Measurements from ENCODE around the gene CYP2A7.
"Not testable (repeated sequence)": the region's sequence is repeated elsewhere in the genome, so short reads cannot be mapped to it uniquely, and the experiment has no call there.

The CYP2A7 gene, protein sequence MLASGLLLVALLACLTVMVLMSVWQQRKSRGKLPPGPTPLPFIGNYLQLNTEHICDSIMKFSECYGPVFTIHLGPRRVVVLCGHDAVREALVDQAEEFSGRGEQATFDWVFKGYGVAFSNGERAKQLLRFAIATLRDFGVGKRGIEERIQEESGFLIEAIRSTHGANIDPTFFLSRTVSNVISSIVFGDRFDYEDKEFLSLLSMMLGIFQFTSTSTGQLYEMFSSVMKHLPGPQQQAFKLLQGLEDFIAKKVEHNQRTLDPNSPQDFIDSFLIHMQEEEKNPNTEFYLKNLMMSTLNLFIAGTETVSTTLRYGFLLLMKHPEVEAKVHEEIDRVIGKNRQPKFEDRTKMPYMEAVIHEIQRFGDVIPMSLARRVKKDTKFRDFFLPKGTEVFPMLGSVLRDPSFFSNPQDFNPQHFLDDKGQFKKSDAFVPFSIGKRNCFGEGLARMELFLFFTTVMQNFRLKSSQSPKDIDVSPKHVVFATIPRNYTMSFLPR
- 0 reads per million in 2 donors for total RNA-seq

DNA sequence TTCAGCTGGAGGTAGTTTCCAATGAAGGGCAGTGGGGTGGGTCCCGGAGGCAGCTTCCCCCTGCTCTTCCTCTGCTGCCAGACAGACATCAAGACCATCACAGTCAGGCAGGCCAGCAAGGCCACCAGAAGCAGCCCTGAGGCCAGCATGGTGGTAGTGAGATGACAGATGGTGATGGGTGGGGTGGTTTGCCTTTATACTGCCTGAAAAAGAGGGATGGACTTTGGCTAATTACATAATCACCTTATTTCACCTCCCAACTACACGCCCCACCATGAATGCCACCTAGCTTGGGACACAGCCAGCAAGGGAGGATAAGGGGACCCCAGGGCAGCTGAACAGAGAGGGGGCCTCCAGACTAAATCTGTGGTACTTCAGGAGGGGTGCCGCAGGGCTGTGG, at the start of gene CYP2A7:
CYP2A7 (minus strand) TSS at position 170 of the 400 bp plus-strand sequence; CDS start at position 149, 21 bp downstream.
- not testable (repeated sequence) for DNase-seq

DNA sequence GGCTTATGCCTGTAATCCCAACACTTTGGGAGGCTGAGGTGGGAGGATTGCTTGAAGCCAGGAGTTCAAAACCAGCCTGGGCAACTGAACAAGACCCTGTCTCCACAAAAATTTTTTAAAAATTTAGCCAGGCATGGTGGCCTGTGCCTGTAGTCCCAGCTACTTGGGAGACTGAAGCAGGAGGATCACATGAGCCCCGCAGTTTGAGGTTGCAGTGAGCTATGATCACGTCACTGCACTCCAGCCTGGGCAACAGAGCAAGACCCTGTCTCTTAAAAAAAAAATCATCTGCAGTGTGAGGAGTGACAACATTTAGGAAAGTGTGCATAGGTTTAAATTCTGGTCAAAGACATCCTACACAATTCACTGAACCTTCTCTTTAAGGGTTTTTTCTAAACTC, 48.8 kb upstream of the CYP2A7 start:
- DNase-seq: not testable (repeated sequence)

DNA sequence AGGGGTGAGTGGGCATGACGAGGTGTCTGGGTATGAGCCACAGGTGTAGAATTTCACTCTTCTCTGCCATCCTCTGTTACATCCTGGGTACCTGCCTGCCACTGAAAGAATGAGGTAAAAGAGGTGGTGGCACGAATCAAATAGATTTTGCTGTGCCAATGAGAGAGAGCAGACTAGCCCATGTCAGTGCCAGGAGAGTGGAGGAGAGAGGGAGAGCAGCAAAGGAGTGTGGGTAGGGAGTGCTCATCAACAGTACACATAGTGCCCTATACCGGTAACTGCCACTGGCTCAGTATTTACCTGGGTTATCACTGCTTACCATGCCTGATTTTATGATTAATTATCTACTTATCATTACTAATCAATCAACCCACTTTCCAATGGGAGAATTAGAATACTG, 47.9 kb upstream of the CYP2A7 start:
- not testable (repeated sequence) for DNase-seq

DNA sequence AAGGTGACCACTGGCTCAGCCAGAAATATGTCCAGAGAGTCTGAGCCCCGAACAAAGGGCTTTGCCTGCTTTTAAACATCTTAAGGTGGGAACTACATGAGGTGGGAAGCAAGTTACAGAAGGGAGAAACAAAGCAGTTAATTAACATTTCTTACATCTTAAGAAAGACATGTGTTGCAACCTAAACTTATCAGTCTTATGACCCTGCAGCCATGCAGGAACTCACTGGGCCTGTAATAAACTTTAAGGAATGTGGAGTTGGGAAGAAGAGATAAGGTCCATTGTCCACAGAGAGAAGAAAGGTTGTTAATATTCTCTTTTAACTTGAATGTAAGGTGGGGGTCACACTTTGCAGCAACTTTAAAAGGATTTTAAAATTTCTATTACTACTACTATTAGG, 46.8 kb upstream of the CYP2A7 start:
- no peak for DNase-seq

DNA sequence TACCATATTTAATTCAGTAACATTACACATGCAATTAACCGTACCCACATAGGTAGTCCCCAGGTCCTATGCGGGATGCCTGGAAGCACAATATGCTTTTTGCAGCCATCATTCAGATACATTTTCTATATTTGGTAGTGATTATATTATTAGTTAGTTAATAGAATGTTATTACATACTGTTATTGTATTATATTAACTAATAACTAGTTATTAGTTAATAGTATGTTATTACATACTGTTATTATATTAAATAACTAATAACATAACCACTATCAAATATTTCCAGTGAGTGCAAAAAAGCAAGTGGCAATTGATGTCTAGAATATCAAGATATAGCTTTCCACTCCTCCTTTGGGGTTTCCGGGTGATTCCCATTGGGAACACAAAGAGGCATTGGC, 45.5 kb upstream of the CYP2A7 start:
- DNase-seq: no peak

DNA sequence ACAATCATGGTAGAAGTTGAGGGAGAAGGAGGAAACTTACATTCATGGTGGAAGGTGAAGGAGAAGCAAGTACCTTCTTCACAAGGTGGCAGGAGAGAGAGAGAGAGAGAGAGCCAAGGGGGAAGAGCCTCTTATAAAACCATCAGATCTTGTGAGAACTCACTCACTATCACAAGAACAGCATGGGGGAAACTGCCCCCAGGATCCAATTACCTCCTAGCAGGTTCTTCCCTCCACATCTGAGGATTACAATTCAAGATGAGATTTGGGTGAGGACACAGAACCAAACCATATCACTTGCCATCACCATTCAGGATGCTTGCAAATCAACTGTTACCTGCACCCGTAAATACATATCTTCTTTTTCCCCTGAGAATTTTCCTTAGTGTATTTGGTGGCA, 44.2 kb upstream of the CYP2A7 start:
- not testable (repeated sequence) for DNase-seq

DNA sequence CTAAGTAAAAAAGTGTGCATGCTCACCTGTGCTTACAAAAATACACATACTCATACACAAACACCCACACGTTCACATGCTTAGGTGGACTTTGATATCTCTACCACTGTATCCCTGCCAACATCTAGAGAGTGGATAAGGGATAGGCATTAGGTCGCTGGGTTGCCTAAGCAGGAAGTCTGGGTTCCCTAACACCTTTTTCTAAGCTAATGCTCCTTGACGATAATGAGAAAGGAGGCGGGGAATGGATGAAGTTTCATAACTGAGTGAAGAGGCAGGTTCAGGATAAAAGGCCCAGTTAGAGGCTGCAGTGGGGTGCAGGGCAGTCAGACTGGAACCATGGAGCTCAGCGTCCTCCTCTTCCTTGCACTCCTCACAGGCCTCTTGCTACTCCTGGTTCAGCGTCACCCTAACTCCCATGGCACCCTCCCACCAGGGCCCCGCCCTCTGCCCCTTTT, 41.9 kb upstream of the CYP2A7 start:
- DNase-seq: no peak

DNA sequence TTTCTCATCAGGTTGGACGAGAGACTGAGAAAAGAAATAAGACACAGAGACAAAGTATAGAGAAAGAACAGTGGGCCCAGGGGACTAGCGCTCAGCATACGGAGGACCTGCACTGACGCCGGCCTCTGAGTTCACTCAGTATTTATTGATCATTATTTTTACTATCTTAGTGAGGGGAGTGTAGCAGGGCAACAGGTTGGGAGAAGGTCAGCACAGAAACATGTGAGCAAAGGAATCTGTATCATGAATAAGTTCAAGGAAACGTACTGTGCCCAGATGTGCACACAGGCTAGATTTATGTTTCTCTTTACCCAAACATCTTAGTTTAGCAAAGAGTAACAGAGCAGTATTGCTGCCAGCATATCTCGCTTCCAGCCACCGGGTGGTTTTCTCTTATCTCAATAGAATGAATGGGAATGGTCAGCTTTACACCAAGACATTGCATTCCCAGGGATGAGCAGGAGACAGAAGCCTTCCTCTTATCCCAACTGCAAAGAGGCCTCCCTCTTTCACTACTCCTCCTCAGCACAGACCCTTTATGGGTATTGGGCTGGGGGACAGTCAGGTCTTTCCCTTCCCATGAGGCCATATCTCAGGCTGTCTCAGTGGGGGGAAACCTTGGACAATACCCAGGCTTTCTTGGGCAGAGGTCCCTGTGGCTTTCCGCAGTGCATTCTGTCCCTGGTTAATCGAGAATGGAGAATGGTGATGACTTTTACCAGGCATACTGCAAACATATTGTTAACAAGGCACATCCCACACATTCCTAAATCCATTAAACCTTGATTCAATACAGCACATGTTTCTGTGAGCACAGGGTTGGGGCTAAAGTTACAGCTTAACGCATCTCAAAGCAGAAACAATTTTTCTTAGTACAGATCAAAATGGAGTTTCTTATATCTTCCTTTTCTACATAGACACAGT, 40.5 kb upstream of the CYP2A7 start:
- not testable (repeated sequence) for DNase-seq

DNA sequence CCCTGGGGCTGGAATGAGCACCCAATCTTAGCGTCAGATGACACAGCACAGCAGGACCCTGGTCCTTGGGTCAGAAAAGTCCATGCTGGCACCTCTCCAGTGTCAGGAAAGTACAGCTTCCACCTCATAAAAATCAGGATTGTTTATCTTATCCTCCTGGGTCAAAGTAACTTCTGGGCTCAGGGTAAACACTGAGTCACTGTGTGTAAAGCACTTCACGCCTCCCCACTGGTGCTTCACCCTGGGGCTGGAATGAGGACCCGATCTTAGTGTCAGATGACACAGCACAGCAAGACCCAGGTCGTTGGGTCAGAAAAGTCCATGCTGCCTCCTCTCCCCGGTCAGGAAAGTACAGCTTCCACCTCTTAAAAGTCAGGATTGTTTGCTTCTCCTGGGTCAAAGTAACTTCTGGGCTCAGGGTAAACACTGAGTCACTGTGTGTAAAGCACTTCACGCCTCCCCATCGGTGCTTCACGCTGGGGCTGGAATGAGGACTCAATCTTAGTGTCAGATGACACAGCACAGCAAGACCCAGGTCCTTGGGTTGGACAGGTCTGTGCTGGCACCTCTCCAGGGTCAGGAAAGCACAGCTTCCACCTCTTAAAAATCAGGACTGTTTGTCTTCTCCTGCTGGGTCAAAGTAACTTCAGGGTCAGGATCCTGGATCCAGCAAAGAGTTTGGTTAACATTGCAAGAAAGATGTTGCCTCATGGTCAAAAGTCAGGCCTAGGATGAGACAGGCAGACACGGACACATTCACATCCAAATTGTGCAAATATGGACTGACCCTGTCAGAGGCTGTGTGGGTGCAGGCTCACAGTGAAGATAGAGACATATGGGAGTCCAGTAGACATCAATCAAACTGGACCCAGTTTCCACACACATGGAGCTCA, 39.2 kb upstream of the CYP2A7 start:
- DNase-seq: no peak

DNA sequence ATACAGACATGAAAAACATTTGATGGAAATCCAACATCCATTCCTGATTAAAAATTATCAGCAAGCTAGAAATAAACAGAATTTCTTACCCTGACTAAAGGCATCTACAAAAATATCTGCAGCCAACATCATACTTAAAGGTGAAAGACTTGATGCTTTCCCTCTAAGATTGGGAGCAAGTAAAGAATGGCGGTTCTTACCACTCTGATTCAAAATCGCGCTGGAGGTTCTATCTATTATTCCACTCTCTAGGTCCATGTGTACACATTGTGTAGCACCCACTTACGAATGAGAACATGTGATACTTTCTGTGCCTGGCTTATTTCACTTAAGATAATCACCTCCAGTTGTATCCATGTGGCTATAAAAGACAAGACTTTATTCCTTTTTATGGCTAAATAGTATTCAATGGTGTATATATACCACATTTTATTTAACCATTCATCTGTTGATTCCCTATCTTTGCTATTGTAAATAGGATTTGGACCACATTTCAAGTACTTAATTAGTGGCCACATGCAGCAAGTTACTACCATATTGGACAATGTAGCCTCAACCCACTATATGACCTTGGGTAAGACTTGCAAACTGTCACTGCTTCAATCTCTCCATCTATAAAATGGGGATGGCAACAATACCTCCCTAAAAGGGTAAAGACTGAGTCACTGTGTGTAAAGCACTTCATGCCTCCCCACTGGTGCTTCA, 38.4 kb upstream of the CYP2A7 start:
- DNase-seq: no peak

DNA sequence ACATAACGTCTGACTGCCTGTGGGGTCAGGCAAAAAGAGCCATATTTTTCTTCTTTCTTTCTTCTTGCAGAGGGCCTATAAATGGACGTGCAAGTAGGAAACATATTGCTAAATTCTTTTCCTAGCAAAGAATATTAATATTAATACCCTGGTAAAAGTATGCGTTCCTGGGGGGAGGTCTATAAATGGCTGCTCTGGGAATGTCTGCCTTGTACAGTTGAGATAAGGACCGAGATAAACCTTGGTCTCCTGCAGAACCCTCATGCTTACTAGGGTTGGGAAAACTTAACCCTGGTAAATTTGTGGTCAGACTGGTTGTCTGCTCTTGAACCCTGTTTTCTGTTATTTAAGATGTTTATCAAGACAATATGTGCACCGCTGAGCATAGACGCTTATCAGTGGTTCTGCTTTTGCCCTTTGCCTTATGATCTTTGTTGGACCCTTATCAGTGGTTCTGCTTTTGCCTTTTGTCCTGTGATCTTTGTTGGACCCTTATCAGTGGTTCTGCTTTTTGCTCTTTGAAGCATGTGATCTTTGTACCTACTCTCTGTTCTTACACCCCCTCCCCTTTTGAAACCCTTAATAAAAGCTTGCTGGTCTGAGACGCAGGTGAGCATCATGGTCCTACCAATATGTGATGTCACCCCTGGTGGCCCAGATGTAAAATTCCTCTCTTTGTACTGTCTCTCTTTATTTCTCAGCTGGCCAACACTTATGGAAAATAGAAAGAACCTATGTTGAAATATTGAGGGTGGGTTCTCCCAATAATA, 37.7 kb upstream of the CYP2A7 start:
- not testable (repeated sequence) for DNase-seq

DNA sequence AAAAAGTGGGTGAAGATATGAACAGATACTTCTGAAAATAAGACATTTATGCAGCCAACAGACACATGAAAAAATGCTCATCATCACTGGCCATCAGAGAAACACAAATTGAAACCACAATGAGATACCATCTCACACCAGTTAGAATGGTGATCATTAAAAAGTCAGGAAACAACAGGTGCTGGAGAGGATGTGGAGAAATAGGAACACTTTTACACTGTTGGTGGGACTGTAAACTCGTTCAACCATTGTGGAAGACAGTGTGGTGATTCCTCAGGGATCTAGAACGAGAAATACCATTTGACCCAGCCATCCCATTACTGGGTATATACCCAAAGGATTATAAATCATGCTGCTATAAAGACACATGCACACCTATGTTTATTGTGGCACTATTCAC, 36.3 kb upstream of the CYP2A7 start:
- not testable (repeated sequence) for DNase-seq

DNA sequence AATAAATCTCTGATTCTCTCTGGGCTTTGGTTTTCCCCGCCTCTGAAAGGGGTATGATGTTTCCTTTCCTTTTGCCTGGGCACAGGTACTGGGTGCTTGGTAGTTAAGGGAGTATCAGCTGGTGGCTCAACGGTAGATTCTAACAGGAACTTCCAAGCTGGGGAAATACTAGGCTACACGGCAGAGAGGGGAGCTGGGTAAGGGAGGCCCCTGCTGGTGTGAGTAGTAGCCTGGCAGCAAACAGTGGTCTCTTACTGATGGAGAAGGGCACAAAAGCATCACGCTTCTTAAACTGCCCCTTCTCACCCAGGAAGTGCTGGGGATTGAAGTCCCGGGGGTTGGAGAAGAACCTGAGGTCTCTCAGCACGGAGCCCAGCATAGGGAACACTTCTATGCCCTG, 26.9 kb upstream of the CYP2A7 start:
- no peak for DNase-seq

DNA sequence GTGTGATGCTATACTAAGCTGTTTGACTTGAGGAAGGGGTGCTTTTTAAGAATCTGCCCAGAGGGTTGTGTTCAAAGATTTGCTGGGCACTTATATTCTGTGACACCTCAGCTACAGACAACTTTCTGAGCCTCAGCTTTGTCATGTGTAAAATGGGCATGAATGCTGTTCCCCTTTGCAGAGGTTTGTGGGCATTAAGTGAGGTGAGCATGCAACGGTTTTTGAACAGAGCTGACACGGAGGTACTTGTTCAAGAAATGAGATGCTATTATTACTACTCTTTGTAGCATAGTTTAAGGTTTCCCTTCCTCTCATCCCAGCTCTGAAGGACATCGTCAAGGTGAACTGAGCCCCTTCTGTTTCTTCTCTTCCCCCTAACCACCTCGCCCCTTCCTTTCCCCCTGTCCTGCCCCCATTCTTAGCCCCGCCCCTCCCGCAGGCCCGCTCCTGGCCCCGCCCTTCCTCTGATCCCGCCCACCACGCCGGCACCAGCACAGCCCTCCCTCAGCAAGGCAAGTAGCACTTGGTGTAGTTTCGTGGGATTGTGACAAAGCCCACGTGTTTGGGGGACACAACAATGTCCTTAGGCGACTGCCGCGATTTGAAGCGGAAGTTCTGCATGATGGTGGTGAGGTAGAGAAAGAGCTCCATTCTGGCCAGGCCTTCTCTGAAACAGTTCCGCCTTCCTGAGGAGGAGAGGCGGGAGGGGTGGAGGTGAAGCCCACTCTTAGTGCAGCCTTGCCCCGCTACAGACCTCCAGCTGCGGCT, 26.1 kb upstream of the CYP2A7 start:
- peak; percentile 36 for DNase-seq

DNA sequence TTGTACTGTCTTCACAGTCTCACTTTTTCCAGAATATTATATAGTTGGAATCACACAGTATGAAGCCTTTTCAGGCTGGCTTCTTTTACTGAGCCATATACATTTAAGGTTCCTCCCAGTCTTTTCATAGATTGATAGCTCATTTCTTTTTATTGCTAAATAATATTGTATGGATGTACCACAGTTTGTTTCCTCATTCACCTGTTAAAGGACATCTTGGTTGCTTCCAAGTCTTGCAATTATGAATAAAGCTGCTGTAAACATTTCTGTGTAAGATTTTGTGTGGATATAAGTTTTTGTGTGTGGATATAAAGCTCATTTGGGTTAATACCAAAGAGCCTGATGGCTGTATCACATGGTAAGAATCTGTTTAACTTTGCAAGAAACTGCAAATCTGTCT, 24.5 kb upstream of the CYP2A7 start:
- no peak for DNase-seq

DNA sequence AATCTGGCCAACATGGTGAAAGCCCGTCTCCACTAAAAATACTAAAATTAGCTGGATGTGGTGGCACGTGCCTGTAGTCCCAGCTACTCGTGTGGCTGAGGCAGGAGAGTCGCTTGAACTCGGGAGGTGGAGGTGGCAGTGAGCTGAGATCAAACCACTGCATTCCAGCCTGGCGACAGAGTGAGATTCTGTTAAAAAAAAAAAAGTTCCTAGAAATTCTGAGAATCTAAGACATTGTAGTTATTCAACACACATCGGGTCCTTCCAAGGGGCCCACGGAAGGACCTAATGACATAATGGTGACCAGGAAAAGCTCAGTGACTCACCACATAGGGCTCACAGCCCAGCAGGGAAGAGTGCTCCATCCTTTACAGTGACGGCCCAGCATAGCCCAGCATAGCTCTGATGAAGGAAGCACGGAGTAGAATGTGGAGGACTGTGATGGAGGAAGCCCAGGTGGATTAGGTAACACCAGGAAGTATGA, 22.7 kb upstream of the CYP2A7 start:
- not testable (repeated sequence) for DNase-seq

DNA sequence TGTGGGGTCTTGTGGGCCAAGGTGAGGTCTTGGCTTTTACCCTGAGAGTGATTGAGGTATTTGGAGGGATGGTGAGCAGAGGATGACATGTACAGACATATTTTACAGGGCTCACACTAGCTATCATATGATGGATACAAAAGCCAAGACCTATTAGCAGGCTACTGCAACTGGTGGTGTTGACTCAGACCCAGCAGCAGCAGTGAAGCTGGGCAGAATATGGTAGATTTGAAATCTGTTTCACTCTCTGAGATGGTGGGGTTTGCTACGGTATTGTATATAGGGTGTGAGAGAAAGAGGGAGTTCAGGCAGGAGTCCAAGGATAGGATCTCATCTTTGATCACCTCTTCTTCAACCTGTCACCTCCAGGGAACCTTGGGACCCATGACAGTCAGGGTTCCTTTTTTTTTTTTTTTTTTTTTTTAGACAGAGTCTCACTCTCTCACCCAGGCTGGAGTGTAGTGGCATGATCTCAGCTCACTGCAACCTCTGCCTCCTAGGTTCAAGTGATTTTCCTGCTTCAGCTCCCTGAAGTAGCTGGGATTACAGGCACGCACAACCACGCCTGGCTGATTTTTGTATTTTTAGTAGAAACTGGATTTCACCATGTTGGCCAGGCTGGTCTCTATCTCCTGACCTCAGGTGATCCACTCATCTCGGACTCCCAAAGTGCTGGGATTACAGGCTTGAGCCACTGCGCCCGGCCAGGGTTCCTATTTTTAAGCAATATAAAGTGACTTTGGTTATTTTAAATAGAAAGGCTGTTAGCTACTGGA, 20.1 kb upstream of the CYP2A7 start:
- not testable (repeated sequence) for DNase-seq

DNA sequence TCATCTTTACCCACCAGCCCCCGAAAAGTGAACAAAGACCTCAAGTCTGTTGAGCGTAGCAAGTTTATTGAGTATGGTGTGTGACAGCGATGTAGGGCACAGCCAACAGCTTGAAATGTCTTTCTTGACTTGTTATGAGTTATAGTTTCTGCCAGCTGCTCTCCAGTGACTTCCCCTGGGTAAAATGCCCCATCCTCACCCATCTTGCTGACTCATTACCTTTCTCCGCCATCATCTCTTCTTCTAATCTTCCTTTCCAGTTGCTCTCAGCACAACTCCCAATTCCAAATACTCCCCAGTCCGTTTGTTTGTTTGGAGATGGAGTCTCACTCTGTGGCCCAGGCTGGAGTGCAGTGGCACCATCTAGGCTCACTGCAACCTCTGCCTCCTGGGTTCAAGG, 18.5 kb upstream of the CYP2A7 start:
- not testable (repeated sequence) for DNase-seq

DNA sequence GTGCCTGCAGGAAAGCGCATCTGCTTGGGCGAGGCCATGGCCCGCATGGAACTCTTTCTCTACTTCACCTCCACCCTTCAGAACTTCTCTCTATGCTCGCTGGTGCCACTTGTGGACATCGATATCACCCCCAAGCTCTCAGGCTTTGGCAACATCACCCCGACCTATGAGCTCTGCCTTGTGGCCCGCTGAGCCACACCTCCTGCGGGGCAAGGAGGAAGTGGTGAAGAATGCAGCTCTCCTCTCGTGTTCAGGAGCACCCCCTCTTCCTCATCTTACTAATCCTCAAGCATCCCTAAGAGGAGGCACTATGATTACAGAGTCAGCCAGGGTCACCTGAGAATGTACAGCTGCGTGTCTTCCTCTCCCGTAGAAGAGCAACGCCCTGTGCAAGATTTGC, 17.9 kb upstream of the CYP2A7 start:
- not testable (repeated sequence) for DNase-seq
